Kidney (tissue), 14 donors: Measurements from ENCODE around the gene CENPU. TPM values are rescaled to one million over a fixed set of nuclear protein-coding genes. Genes with fewer than 3 reads are reported as not detected.
"Not testable (repeated sequence)": the region's sequence is repeated elsewhere in the genome, so short reads cannot be mapped to it uniquely, and the experiment has no call there.

Experiments used
- DNase-seq, 5 donors: peaks; one replicate each; pipeline ENCODE4 v3.0.0-alpha.2; 2013 to 2020
- FAIRE-seq: peaks from 2 replicates; lab custom pipeline; 2012; peaks lifted over from hg19 to GRCh38; lab: Jason Lieb, UNC
- H3K27ac ChIP-seq, 2 donors: one replicate each; pipeline ENCODE4 v1.7.0; 2013; ENCODE audit warnings: low read depth in 2 of 2, low read length in 2 of 2, inconsistent platforms in 1 of 2
- H3K27me3 ChIP-seq: one replicate; pipeline ENCODE4 v1.7.1; 2013; ENCODE audit warnings: low read length, inconsistent platforms; ENCODE audit not compliant: control insufficient read depth, insufficient read depth
- H3K36me3 ChIP-seq, 3 donors: one replicate each; pipeline versions ENCODE4 v1.7.0 to v1.7.1; 2013; ENCODE audit warnings: low read length in 3 of 3, control low read depth in 1 of 3, inconsistent platforms in 1 of 3; ENCODE audit not compliant: insufficient read depth in 3 of 3, control insufficient read depth in 2 of 3
- H3K4me1 ChIP-seq, 3 donors: one replicate each; pipeline versions ENCODE4 v1.7.0 to v1.7.1; 2013; ENCODE audit warnings: low read length in 3 of 3, inconsistent platforms in 1 of 3, low read depth in 1 of 3; ENCODE audit not compliant: control insufficient read depth in 2 of 3, insufficient read depth in 2 of 3
- H3K4me3 ChIP-seq, 3 donors: one replicate each; pipeline versions ENCODE4 v1.7.0 to v1.8.1; 2013; ENCODE audit warnings: low read length in 3 of 3, control low read depth in 1 of 3, inconsistent platforms in 1 of 3
- H3K9ac ChIP-seq, 3 donors: one replicate each; pipeline versions ENCODE4 v1.7.0 to v1.7.1; 2013; ENCODE audit warnings: low read length in 3 of 3, control low read depth in 1 of 3, inconsistent platforms in 1 of 3
- H3K9me3 ChIP-seq, 3 donors: one replicate each; pipeline versions ENCODE4 v1.7.0 to v1.7.1; 2013; ENCODE audit warnings: low read length in 3 of 3, control low read depth in 1 of 3, inconsistent platforms in 1 of 3; ENCODE audit not compliant: control insufficient read depth in 2 of 3, insufficient read depth in 1 of 3
- CTCF ChIP-seq: IDR thresholded peaks from 3 replicates; pipeline ENCODE4 v1.5.1; 2012; ENCODE audit warnings: mild to moderate bottlenecking, moderate library complexity, borderline replicate concordance; ENCODE audit not compliant: insufficient read depth; ENCODE audit errors: extremely low read depth
- intact Hi-C: fragments of 100-400 bp; cut with DNase I; formaldehyde crosslinking; loops from one replicate; pipeline ENCODE4 v1.11.1; 2022
- polyA plus RNA-seq: library from polyadenylated mRNA; stranded (reverse); fragments of 350-450 nt; fragmentation: Illumina TruSeq; extraction: RNeasy Lipid Tissue Mini Kit (QIAGEN cat#74804); gene quantifications from one replicate; pipeline ENCODE4 v1.2.3, GENCODE V29; 2014; ENCODE audit warnings: low read depth, low replicate concordance; ENCODE audit not compliant: insufficient read depth
- total RNA-seq: library from RNA; stranded (reverse); fragmentation: NEBNext Ultra II Directional; extraction: Animal tissue kit (Norgen Biotek cat#: 25700); gene quantifications from one replicate; pipeline ENCODE4 v1.2.1, GENCODE V29; 2021
- donor health status: control.
- donor health status: control.
- donor health status: control.
- donor health status: control.
- donor health status: control.
- donor health status: DM: yes; HTN: yes; CAD: no.
- donor health status: Normal renal cell carcinoma (clear cell type).

Gene CENPU
- total and polyA plus RNA-seq, 2 donors from 2014 or later, result 2.2 to 2.5 TPM

GRCh38 chr4:184740980-184741391, 7.1 kb upstream of the CENPU start:
- Histone ChIP-seq H3K4me1 (peaks cover 2 to 13% (median 12%) of the 10 kb centered on the region in 3 donors), H3K36me3 (no peaks in the 10 kb centered on the region), H3K9ac (no peak overlapping the region), H3K27me3 (no peaks in the 10 kb centered on the region), H3K4me3 (no peak overlapping the region), H3K9me3 (no peaks in the 10 kb centered on the region), H3K27ac (no peak overlapping the region)
- no peak for TF ChIP-seq CTCF
- FAIRE-seq (no peak), DNase-seq (no peak)
- intact Hi-C loops, result no loop called here

GRCh38 chr4:184739575-184739974, 5.7 kb upstream of the CENPU start:
- H3K9ac ChIP-seq, FAIRE-seq, intact Hi-C loops, H3K4me3 ChIP-seq, H3K9me3 ChIP-seq, H3K4me1 ChIP-seq, H3K27ac ChIP-seq, DNase-seq, H3K36me3 ChIP-seq, H3K27me3 ChIP-seq: not testable (repeated sequence)

- Histone ChIP-seq H3K27ac (peak overlapping the region in 1 of 2 donors; percentile 53), H3K36me3 (no peaks in the 10 kb centered on the region), H3K9me3 (no peaks in the 10 kb centered on the region), H3K4me1 (peaks cover 0 to 7% (median 0%) of the 10 kb centered on the region in 3 donors), H3K9ac (peak overlapping the region in 2 of 3 donors; percentile 72 to 81), H3K27me3 (no peaks in the 10 kb centered on the region), H3K4me3 (peak overlapping the region; percentile 79 to 91 (median 90))
- intact Hi-C loops, result no loop called here
- no peak for FAIRE-seq
- no peak for DNase-seq
- TF ChIP-seq CTCF, result no peak
Observed at GRCh38 chr4:184734758-184735157, 862 bp upstream of the CENPU start.

GRCh38 chr4:184732126-184732525, 1.8 kb downstream of the CENPU start:
- Histone ChIP-seq H3K4me1 (peaks cover 0 to 7% (median 0%) of the 10 kb centered on the region in 3 donors), H3K27me3 (no peaks in the 10 kb centered on the region), H3K27ac (no peak overlapping the region), H3K9ac (no peak overlapping the region), H3K36me3 (no peaks in the 10 kb centered on the region), H3K9me3 (no peaks in the 10 kb centered on the region), H3K4me3 (no peak overlapping the region)
- no peak for TF ChIP-seq CTCF
- FAIRE-seq, result no peak
- no peak for DNase-seq
- intact Hi-C loops, result no loop called here
